OCI-LY7 (cell line): ENCODE results near the gene IL26. TPM values are rescaled to one million over a fixed set of nuclear protein-coding genes. Genes with fewer than 3 reads are reported as not detected.

Experiments used
- BruUV-seq: library from RNA; stranded (reverse); fragments of 400-500 nt; replicated peaks from 2 replicates; lab custom pipeline; 2021; lab: Mats Ljungman, UMichigan
- CTCF ChIA-PET: fragments of 300-600 bp; sonication (Branson Sonifier 250); formaldehyde crosslinking; loops from one replicate; lab custom pipeline; 2022; ENCODE audit warnings: antibody characterized with exemption; ENCODE audit not compliant: unreplicated experiment; lab: Charles Lee
- POLR2A ChIA-PET: fragments of 300-600 bp; sonication (Branson Sonifier 250); formaldehyde crosslinking; loops from one replicate; lab custom pipeline; 2022; ENCODE audit warnings: antibody characterized with exemption; lab: Charles Lee
- DNase-seq: peaks from one replicate; pipeline ENCODE4 v3.0.0-alpha.2; 2015; ENCODE audit warnings: low spot score
- H2AFZ ChIP-seq: fragments of 200-600 bp; sonication (generic), shearing (Covaris generic); 2 replicates; pipeline ENCODE4 v1.6.1; 2014; ENCODE audit warnings: mild to moderate bottlenecking, antibody characterized with exemption, low read length, moderate library complexity
- H3K27ac ChIP-seq: fragments of 200-600 bp; sonication (generic); 2 replicates; pipeline ENCODE4 v1.5.1; 2014; ENCODE audit warnings: mixed run types, low read depth, mild to moderate bottlenecking, moderate library complexity, low read length, inconsistent platforms; ENCODE audit not compliant: poor library complexity, severe bottlenecking
- H3K36me3 ChIP-seq: fragments of 200-600 bp; sonication (generic); 2 replicates; pipeline ENCODE4 v1.6.1; 2014; ENCODE audit warnings: mild to moderate bottlenecking, antibody characterized with exemption, low read length, moderate library complexity, mixed read lengths; ENCODE audit not compliant: insufficient read depth
- H3K4me1 ChIP-seq: fragments of 200-600 bp; sonication (generic); 2 replicates; pipeline ENCODE4 v1.5.1; 2014; ENCODE audit warnings: mild to moderate bottlenecking, low read length; ENCODE audit not compliant: insufficient read depth, poor library complexity, severe bottlenecking
- H3K4me2 ChIP-seq: fragments of 200-600 bp; sonication (generic); 2 replicates; pipeline ENCODE4 v1.6.1; 2014; ENCODE audit warnings: mild to moderate bottlenecking, low read length
- H3K4me3 ChIP-seq: fragments of 200-600 bp; sonication (generic); 2 replicates; pipeline ENCODE4 v1.5.1; 2014; ENCODE audit warnings: mild to moderate bottlenecking, low read depth, low read length; ENCODE audit not compliant: poor library complexity, severe bottlenecking
- H3K79me2 ChIP-seq: fragments of 200-600 bp; sonication (generic); 2 replicates; pipeline ENCODE4 v1.6.1; 2016; ENCODE audit warnings: low read depth, mild to moderate bottlenecking, low read length, moderate library complexity, mixed read lengths; ENCODE audit not compliant: insufficient read depth
- H3K9me2 ChIP-seq: fragments of 200-600 bp; sonication (generic); 2 replicates; pipeline ENCODE4 v1.6.1; 2016; ENCODE audit warnings: mild to moderate bottlenecking, low read length, mixed read lengths; ENCODE audit not compliant: insufficient read depth
- H3K9me3 ChIP-seq: fragments of 200-600 bp; sonication (generic); 2 replicates; pipeline ENCODE4 v1.6.1; 2014; ENCODE audit warnings: mild to moderate bottlenecking, mixed run types, low read length, mixed read lengths
- H4K20me1 ChIP-seq: fragments of 200-600 bp; sonication (generic); 2 replicates; pipeline ENCODE4 v1.6.1; 2014; ENCODE audit warnings: mild to moderate bottlenecking, antibody characterized with exemption, low read length, moderate library complexity, mixed read lengths; ENCODE audit not compliant: insufficient read depth
- EZH2phosphoT487 ChIP-seq: fragments of 200-600 bp; sonication (generic); IDR thresholded peaks from 2 replicates; pipeline ENCODE4 v1.6.1; 2018; ENCODE audit warnings: low read depth, borderline replicate concordance, mild to moderate bottlenecking, mixed run types, antibody characterized with exemption, low read length, moderate library complexity, mixed read lengths
- intact Hi-C: fragments of 100-400 bp; cut with micrococcal nuclease; formaldehyde crosslinking; loops from one replicate; pipeline ENCODE4 v1.10.0; 2022; ENCODE audit not compliant: unreplicated experiment
- total RNA-seq, 2 experiments: library from RNA; depleted of rRNA in 1 of 2; stranded (reverse); fragments of >200 nt in 1 of 2; shearing (Covaris generic) in 1 of 2; gene quantifications; 2 replicates each; pipeline ENCODE4 v1.2.3, GENCODE V29; 2014 to 2022
- TF ChIP-seq, protein P1 (sequence below): fragments of 200-600 bp; sonication (generic); conservative IDR thresholded peaks from 2 replicates; pipeline ENCODE4 v1.5.1; 2014; ENCODE audit warnings: mild to moderate bottlenecking, antibody characterized with exemption, low read length, moderate library complexity, mixed read lengths

Gene IL26
- total RNA-seq, 2 experiments from 2014 or later: not detected

DNA sequence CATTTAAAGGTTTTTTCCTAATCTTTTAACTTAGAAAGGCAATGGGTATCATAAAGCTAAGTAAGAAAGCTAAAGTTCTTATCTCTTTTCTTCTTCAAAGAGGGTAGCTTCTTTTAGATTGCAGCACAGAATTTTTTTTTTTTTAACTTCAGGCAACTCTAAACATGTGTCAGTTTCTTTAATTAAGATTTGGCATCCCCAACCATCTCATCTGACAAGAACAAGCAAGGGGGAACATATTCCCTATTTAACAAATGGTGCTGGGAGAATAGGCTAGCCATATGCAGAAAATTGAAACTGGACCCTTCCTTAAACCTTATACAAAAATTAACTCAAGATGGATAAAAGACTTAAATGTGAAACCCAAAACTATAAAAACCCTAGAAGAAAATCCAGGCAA lies 51.8 kb downstream of the IL26 start:
- Histone ChIP-seq H3K4me1 (peaks cover 32% of the 10 kb centered on the region), H3K9me3 (no peaks in the 10 kb centered on the region), H3K4me3 (no peak overlapping the region), H3K79me2 (no peaks in the 10 kb centered on the region), H2AFZ (no peak overlapping the region), H4K20me1 (no peaks in the 10 kb centered on the region), H3K27ac (no peak overlapping the region), H3K4me2 (no peak overlapping the region), H3K36me3 (peaks cover 5% of the 10 kb centered on the region; the same call in 1 of the 2 replicates), H3K9me2 (no peaks in the 10 kb centered on the region)
- no TSS peak for BruUV-seq
- TF ChIP-seq EZH2phosphoT487: no peak
- TF ChIP-seq, protein P1, sequence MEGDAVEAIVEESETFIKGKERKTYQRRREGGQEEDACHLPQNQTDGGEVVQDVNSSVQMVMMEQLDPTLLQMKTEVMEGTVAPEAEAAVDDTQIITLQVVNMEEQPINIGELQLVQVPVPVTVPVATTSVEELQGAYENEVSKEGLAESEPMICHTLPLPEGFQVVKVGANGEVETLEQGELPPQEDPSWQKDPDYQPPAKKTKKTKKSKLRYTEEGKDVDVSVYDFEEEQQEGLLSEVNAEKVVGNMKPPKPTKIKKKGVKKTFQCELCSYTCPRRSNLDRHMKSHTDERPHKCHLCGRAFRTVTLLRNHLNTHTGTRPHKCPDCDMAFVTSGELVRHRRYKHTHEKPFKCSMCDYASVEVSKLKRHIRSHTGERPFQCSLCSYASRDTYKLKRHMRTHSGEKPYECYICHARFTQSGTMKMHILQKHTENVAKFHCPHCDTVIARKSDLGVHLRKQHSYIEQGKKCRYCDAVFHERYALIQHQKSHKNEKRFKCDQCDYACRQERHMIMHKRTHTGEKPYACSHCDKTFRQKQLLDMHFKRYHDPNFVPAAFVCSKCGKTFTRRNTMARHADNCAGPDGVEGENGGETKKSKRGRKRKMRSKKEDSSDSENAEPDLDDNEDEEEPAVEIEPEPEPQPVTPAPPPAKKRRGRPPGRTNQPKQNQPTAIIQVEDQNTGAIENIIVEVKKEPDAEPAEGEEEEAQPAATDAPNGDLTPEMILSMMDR: no peak
- CTCF ChIA-PET: no interaction called here
- POLR2A ChIA-PET: interaction anchor here (0.6 to 1.1 kb wide), 3 partner anchors 11 to 662 kb away, joined by 3 read pairs; no protein-coding TSS in a partner anchor
- DNase-seq: no peak
- intact Hi-C loops: no loop called here

DNA sequence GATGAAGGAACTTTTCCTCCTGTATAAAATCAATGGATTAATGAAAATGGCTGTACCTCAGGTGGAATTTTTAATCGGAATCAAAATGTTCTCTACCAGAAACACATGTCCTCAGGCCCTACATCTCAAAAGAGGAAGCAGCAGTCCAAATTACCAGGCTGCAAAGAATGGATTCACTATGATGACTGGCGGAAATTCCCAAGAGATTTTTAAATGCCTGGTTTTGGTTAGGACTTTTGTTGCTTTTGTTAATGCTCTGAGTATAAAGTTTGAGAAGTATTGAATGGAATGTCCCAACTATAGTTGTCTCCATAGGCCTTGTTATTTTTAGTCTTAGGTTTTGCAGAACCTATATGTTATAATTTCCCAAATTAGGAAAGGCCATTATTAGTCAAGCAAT lies 54.9 kb downstream of the IL26 start:
- no peak for DNase-seq
- Histone ChIP-seq H3K36me3 (no peaks in the 10 kb centered on the region), H2AFZ (no peak overlapping the region), H3K4me2 (no peak overlapping the region), H3K9me3 (no peaks in the 10 kb centered on the region), H3K4me1 (peaks cover 10% of the 10 kb centered on the region), H3K4me3 (no peak overlapping the region), H3K9me2 (no peaks in the 10 kb centered on the region), H3K27ac (no peak overlapping the region), H3K79me2 (no peaks in the 10 kb centered on the region), H4K20me1 (no peaks in the 10 kb centered on the region)
- intact Hi-C loops: no loop called here
- BruUV-seq: no TSS peak
- TF ChIP-seq, protein P1: no peak
- no peak for TF ChIP-seq EZH2phosphoT487
- POLR2A ChIA-PET: interaction anchor here (0.9 to 1.2 kb wide), 3 partner anchors 10 to 12 kb away, joined by 3 to 5 read pairs (median 4); no protein-coding TSS in a partner anchor
- CTCF ChIA-PET: no interaction called here

- Histone ChIP-seq H3K27ac (no peak overlapping the region), H4K20me1 (no peaks in the 10 kb centered on the region), H3K79me2 (no peaks in the 10 kb centered on the region), H3K9me3 (no peaks in the 10 kb centered on the region), H3K4me2 (no peak overlapping the region), H3K4me3 (no peak overlapping the region), H3K9me2 (no peaks in the 10 kb centered on the region), H2AFZ (no peak overlapping the region), H3K4me1 (no peaks in the 10 kb centered on the region), H3K36me3 (no peaks in the 10 kb centered on the region)
- ChIA-PET POLR2A (interaction anchor here (0.6 to 1.4 kb wide), 2 partner anchors 11 to 18 kb away, joined by 3 read pairs; no protein-coding TSS in a partner anchor), CTCF (no interaction called here)
- intact Hi-C loops: no loop called here
- no TSS peak for BruUV-seq
- no peak for DNase-seq
- TF ChIP-seq, protein P1: no peak
- TF ChIP-seq EZH2phosphoT487: no peak
These were observed 56.3 kb downstream of the IL26 start for GRCh38 chr12:68169213-68169889.
